HG03521 (cell line): Measurements from ENCODE around the gene CYBA.
A peak's percentile ranks its signal among the peaks of the same experiment; 100 is the strongest.

Experiments
- ATAC-seq: cut with Tn5 transposase; IDR thresholded peaks from one replicate; pipeline ENCODE4 v1.9.1; 2021; ENCODE audit warnings: mild to moderate bottlenecking, moderate library complexity; ENCODE audit not compliant: unreplicated experiment

CYBA gene

DNA sequence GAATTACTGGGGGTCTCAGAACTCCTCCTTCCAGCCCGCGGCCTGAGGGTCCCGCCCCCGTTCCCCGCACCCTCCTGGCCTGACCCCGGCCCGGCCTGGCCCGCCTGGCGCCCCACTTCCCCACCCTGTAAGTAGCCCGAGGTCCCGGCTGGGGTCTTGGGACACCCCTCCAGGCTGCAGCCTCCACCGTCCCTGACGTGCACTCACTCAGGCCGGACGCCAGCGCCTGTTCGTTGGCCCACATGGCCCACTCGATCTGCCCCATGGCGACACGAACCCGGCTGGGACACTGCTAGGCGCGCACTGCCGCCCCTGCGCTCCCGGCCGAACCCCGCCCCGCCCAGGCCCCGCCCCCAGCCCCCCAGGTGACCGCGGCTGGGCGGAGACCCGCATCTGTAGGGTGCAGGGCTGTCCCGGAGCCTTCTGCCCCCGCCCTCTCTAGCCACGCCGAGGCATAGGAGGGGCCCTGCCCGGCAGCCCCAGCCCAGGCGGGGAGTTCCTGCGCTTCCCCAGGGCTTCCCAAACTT is at the start of gene CYBA:
Gene CYBA, minus strand, starts transcription at position 305 of the 527 bp plus-strand sequence. Its CDS starts 40 bp downstream, at position 265.
- peak; percentile 71 for ATAC-seq

DNA sequence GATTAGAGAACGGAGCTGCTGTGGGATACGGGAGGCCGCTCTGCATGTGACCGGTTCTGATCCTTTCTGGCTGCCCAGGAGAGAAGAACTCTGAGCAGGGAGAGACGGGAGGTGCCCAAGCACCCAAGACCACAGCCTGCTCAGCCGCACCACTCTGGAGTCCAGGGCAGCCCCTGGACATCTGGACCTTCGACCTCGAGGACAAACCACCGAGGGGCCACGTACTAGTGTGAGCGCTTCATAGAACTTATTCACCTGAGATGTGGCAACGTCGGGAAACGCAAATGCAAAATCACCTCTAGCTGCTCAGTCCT is 49.4 kb upstream of the CYBA start:
- no peak for ATAC-seq

DNA sequence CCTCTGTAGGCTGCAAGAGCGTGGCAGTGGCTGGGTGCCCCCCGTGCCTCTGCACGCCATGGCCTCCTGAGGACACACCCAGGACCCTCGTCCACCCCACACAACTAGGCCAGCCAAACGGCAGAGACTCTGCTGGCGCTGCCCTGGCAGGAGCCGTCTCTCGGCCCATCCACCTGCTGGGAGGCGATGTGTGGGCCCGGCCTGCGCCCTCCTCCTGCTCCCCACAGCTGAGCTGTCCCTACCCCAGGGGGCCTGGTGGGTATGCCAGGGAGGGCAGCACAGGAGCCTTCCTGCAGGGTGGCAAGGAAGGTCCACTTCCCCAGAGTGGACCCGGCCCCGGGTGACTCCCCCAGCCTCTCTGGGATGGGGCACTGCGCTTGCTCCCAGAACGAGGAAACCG is 48.3 kb upstream of the CYBA start:
- no peak for ATAC-seq

DNA sequence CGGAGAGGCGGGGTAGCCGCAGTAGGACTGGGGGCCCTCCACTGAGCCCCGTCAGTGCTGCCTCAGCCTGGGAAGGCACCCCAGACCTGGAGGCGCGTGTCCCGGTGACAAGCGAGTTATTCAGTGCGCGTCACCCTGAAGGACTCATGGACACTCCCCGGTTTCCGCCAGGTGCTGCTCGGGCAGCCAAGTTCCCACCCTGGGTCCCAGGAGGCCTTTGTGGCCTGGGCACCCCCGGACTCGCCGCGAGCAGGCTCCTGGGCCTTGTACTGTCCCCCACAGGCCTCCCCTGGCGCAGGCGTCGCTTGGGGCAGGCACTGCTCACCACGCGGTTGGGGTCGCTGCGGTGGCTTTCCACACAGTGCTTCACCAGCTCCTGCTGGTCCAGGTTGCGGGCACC is 47.8 kb upstream of the CYBA start:
- no peak for ATAC-seq

DNA sequence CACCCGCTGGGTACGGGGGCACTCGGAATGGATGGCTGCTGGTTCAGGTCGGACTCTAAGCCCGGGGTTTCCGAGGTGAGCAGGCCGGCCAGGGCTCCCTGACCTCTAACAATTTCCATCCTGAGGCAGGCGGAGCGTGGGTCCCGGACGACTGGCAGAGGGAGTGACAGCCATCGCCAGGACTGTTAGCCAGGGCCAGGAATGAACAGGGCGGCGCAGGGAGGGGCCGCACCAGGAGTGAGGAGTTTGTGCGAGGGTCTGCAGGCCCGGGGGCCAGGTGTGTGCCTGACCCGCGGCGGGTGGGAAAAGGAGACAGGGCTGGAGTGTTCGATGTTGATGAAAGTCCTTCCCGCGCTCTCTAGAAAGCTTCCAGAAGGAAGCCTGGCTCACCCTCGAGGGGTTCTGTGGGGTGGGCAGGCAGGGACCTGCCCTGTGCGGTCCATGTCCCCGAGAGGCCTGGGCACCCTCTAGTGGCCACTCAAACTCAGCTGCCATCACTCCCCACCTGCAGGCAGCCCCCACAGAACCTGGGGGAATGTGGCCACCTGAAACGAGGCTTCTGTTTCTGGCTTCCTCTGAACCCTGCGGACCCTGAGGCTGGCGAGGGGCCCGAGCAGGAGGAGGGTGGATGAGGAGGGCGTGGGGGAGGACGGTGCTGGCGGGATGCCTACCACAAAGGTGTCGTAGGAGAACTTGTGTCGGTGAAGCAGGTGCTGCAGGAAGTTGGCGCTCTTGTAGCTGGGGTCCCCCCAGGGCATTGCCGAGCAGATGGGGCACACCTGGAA is 47.2 kb upstream of the CYBA start:
- ATAC-seq = no peak

DNA sequence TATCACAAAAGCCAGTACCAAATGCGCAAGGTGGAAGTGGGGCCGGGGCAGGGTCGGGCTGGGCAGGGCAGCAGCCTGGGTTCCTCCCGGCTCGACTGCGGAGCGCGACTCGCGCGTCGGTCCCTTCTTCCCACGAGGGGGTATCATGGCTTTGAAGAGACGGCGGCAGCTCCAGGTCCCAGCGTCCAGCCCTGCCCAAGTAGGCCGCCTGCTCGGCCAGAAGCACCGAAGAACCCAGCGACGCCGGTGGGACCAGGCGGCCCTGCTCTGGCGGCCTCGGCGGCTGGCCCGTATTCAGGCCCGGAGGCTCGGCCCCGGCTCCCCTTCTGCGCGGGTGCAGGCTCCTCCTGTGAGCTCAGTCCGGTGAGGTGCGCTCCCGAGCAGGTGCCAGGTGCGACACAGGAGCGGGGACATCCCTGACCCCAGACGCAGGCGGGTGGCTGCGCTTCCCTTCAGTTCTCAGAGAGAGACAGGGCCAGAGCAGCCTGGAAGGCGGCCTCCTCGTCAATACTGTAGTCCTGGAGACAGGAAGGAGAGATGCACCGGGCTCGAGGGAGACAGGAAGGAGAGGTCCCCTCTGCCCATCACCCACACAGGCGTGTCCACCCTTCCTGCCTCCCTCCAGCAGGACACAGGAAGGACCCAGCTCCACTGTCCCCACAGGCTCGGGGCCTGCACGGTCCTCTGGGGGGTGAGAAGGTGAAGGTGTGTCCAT is 46.4 kb upstream of the CYBA start:
- no peak for ATAC-seq

DNA sequence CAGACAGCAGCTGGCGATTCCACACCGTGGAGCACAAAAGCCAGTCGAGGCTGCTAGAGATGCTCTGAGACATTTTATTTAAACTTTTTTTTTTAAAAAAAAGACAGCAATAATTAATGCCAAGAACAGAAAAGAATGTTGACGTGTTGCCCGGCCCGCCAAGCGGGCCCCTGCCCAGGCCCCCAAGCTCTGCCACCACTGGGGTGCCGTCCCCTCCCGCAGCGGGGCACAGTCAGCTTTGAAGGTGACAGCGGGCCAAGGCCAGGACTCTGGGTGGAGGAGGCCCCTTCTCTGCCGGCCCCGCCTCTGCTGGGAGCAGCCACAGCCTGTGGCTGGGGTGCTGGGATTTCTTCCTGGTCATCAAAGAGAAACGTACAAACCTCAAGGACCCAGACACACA is 45.6 kb upstream of the CYBA start:
- no peak for ATAC-seq

DNA sequence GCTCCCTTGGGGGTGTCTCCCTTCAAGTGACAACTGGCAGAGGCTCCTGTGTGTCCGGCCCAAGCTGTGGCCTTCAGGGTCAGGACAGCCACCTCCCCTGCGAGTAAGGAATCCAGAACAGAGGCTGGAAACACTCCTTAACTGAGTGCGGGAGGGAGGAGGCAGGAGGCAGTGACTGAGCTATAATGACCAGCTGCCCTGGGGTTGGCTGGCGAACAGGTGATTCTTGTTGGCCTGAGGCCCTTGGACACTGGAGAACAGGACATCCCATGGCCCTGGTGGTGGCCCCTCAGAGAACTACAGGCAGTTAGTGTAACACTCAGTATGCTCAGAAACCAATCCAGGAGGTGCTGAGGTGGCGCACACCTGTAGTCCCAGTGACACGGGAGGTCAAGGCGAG is 44.9 kb upstream of the CYBA start:
- no peak for ATAC-seq

DNA sequence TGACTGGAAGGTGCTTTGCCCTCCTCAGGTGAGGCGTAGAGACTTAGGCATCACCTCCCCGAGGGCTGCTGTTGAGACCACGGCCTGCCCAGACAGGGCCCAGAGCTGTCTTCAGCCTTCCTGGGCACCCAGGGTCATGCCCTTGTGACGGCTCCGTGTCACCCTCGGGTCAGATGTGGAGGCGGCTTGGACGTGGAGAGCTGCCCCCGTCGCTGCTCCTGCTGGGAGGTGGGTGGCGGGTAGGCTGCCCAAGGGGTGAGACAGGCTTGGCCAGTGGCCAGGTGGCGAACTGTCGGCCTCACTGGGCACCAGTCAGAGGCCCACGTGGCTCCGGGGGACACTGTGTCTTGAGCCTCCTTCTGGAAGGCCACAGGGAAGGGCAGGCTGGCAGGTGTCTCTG is 44.4 kb upstream of the CYBA start:
- ATAC-seq = no peak

DNA sequence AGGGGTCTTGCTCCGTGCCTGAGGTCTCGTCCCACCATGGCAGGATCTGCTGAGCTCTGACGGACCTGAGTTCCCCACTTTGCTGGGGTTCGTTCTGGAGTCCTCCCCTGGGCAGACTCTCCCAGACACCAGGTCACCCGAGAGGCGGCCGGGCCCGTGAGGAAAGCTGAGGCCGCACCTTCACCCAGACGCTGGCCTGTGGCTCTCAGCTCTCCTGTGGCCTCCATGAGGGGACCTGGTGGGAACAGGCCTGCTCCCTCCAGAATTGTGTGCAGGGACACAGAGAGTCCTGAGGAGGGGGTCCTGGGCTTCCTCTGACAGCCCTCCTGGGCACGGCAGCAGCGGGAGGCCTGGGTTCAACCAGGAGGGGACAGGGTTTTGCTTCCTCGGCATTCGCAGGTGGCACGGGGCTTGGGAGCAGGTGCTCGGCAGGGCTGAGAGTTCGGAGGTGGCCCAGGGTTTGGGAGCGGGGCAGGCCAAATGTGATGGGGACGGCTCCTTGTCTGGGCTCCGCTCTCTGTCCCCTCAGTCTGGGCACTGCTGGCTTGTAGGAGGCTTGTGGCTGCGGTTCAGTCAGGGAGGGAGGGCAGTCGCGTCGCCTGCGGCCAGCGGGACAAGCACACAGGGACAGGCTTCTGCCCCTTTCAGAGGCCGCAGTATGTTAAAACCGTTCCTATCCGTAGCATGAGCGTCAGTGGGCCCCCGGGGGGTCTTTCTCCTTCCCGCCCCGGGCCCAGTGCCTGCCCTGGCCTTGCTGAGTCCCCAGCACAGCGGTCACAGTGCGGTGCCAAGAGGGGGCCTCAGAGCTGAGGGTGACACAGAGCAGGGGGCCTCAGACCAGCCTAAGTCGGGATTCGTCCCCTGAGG is 43.6 kb upstream of the CYBA start:
- no peak for ATAC-seq

DNA sequence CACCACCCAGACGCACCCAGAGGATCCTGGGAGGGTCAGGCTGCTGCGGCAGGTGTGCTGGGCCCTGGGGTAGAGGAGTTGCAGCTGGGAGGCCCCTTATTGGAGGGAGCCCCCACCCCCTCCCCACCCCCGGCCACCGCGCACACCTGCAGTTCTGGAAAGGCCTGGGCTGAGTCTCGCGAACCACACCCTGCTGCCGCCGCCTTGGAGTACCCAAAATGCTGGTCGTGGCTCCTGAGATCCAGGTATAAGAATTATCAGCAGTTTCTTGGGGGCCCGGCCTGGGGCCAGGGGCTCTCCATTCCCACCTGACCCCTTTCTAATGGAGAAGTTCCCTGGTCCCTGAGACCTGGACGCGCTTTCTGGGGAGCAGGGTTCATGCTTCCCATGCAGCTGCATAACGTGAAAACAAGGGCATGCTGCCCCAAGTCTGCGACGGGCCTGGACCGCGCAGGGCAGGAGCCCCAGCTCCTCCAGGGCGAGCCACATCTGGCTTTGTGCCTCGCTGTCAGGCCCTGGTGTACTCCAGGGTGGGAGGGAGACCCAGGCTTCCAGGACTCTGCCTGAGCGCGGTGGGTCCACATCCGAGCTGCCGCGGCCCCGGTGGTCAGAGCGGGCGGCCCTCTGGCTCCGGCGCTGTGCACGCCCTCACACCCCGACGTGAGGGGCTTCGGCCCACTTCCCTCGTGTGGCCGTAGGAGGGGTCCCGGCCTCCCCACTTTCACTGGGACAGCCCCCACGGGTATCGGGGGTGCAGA is 42.7 kb upstream of the CYBA start:
- no peak for ATAC-seq

DNA sequence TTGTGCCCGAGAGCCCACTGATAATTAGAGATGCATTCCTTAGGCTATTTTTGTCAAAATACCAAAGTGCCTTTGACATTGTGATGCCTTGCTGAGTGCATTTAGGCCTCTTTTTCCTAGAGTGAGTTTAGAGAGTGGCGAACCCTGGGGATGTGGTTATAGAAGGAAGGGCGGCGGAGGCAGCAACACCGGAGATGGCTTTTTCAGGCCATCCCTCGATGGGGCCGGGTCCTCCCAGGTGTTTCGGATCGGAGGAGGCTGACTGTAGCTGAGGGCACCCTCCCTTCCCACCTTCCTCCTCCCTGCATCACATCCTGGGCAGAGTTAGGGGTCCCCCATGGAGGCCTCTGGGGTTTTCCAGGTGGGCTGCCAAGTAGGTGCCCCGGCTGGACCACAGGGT is 42.0 kb upstream of the CYBA start:
- ATAC-seq = no peak

DNA sequence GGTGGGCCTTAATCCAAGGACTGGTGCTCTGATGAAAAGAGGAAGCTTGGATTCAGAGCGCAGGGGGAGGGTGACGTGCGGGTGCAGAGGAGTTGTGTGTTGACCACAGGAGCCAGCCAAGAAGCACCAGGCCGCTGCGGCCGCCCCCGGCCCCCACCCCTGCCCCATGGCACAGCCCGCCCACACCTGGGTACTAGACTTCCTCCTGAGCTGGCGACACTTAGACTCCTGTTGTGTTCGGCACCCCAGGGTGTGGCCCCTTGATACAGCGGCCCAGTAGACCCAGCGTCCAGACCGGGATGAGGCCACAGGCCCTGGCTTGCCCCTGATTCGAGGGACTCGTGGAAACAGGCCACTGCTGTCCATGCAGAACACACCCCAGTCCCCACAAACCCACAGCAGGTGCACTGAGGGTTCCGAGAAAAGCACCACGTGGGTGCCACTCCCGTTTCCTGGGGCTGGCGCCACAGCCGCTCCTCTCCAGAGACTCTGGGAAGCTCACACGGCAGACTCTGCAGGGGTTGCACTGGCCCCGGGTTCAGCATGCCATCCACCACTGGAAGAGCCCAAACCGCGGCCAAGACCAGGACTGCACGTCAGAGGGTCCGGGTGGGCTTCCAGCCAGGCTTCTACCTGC is 41.2 kb upstream of the CYBA start:
- no peak for ATAC-seq

DNA sequence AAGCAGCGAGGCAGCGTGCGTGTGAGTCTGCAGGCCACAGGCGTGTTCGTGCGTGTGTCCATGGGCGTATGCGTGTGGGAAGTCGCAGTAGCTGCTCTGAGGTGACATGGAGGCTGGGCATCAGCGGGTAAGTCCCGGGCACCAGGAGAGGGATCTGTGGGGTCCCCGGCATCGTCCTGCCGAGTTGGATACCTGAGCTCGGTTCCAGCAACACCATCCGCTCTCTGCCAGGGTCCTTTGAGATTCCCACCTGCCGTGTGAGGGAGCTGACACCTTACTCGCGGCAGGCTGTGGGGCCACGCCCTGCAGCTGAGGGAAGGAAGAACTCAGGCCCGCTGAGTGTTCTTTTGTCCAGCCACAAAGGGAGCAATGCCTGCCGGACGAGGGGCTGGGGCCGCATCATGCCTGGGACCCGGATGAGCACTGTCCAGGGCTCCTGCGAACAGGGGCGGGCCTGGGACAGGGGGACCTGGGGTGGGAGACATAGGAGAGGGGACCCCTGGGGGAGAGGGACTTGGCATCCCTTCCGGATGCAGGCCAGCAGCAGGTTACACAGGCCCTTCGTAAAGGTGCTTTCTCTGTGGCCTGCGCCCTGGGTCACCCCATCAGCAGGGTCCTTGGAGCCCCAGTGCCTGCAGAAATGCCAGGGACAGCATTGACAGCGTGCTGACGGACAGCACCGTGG is 40.4 kb upstream of the CYBA start:
- no peak for ATAC-seq

DNA sequence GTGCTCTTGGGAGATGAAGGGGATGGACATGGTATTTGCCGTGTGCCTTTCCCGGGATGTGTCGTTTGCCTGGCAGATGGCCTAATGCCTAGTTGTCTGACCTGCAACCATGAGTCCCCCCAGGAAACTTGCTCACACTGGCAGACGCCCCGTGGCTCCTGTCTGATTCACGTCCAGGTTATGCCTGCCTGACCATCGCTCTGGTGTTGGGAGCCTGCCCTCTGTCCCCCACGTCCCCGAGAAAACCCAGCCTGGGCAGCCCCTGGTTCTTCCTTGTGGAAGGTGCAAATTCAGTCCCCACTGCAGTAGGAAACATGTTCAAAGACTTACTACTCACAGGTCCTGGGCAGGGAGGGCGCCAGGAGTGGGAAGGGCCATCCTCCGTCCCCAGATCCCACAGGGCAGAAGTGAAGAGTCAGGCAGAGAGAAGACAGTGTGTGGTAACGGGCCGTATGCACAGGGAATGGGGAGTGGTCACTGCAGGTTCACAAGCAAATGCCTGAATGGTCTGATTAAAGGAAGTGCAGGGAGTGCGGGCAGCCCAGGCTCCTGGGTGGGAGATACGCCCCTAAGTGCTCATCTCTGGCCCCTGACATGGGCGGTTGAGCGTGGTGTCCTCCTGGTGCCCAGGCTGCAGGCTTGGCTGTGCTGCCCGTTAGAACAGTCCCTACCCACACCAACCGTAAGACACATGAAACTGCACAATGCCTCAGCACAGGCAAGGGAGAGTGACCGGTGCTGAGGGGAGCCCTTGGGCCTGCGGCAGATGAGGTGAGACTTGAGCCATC is 39.7 kb upstream of the CYBA start:
- no peak for ATAC-seq

DNA sequence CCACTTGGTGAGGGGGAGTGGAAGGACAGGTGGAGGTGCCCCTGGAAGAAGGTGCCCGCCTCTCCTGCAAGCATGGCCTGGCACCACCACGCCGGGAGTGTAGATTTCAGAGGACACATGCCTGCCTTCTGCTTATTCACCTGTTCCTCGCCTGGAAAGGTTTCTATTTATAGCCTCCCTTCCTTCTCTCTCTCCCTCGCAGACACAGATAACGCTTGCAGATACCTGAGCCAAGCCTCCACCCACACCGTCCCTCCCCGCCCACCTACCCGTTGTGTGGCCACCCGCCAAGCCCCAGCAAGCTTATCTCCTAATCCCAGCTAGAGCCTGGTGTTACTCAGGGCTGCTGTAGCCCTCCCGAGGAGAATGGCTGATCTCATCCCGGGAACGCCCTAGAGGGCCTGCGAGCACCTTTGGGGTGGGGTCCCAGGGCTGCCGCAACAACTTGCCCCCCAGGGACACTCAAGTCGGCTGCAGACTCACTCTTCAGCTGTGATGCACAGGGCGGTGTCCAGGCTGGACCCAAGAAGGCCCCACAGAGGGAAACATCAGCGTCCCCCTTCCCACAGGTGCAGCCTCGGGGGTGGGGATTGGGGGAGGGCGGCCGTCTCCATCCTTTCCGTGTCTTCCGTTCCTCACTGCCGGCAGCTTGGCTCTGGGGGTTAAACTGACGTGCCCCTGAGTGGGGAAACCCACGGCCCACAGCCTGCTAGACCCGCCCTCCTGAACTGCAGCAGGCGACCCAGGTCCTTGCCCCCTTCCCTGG is 37.3 kb upstream of the CYBA start:
- ATAC-seq = no peak

DNA sequence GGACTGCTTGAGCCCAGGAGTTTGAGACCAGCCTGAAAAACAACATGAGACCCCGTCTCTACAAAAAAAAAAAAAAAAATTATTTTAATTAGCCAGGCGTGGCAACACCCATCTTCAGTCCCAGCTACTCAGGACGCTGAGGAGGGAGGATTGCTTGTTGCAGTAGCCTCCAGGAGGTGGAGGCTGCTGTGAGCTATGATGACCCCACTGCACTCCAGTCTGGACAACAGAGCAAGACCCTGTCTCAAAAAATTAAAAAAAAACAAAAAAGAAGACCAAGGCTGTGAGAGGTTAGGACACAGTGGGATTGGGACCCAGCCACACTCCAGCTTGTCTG is 36.8 kb upstream of the CYBA start:
- ATAC-seq = no peak

DNA sequence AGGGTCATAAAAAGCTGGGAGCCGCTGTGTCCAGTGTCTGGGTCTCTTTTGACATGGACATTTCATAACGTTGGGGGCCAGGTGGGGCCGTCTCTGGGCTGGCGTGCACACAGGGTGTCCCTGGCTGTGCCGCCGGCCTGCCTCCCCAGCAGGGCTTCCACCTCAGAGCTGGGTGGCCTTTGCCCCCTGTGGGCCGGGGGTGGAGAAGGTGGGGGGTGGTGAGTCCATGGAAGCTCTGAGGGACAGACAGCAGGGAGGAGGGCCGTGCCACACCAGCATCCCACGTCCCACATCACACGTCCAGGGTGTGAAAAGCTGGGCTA is 36.4 kb upstream of the CYBA start:
- no peak for ATAC-seq
